Endothelial cell of umbilical vein (primary cell): ENCODE data around the gene DIPK1A.

ENCODE experiments used
- GATA2 ChIP-seq: IDR thresholded peaks from 2 replicates; pipeline ENCODE4 v1.7.0; 2011; ENCODE audit warnings: low read depth, mild to moderate bottlenecking, moderate library complexity, mixed read lengths, low read length; ENCODE audit not compliant: insufficient read length, insufficient read depth
- JUN ChIP-seq: IDR thresholded peaks from 2 replicates; pipeline ENCODE4 v1.6.1; 2011; ENCODE audit warnings: borderline replicate concordance, low read depth; ENCODE audit not compliant: insufficient read length, insufficient read depth
- POLR2A ChIP-seq: IDR thresholded peaks from 2 replicates; pipeline ENCODE4 v1.6.1; 2012; ENCODE audit warnings: low read depth, mild to moderate bottlenecking, control low read depth, low read length
- POLR2AphosphoS5 ChIP-seq: IDR thresholded peaks from 2 replicates; pipeline ENCODE4 v1.6.1; 2012; ENCODE audit warnings: low read depth, mild to moderate bottlenecking, control low read depth, low read length, moderate library complexity; ENCODE audit not compliant: insufficient read depth
- TF ChIP-seq, protein P1 (sequence below), 2 donors: IDR thresholded peaks; 1 replicate in 1 of 2; 2 replicates in 1 of 2; pipeline ENCODE4 v1.5.1; 2011; ENCODE audit warnings: low read length in 2 of 2, mild to moderate bottlenecking in 2 of 2, moderate library complexity in 2 of 2, control low read depth in 1 of 2, inconsistent platforms in 1 of 2, low read depth in 1 of 2; ENCODE audit not compliant: insufficient read depth in 1 of 2; ENCODE audit errors: extremely low read depth in 1 of 2

- TF ChIP-seq, protein P1, sequence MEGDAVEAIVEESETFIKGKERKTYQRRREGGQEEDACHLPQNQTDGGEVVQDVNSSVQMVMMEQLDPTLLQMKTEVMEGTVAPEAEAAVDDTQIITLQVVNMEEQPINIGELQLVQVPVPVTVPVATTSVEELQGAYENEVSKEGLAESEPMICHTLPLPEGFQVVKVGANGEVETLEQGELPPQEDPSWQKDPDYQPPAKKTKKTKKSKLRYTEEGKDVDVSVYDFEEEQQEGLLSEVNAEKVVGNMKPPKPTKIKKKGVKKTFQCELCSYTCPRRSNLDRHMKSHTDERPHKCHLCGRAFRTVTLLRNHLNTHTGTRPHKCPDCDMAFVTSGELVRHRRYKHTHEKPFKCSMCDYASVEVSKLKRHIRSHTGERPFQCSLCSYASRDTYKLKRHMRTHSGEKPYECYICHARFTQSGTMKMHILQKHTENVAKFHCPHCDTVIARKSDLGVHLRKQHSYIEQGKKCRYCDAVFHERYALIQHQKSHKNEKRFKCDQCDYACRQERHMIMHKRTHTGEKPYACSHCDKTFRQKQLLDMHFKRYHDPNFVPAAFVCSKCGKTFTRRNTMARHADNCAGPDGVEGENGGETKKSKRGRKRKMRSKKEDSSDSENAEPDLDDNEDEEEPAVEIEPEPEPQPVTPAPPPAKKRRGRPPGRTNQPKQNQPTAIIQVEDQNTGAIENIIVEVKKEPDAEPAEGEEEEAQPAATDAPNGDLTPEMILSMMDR (IDR thresholded peaks at IDR 0.05; ENCODE audit: extremely low read depth in 1 of 2, insufficient read depth in 1 of 2, low read depth in 1 of 2, low read length in 2 of 2) = no peak
- TF ChIP-seq JUN (no peak), GATA2 (no peak), POLR2A (no peak), POLR2AphosphoS5 (no peak)
Observed at GRCh38 chr1:92934395-92935378, 26.6 kb downstream of the DIPK1A start.
